IPS-15b (cell line): Measurements from ENCODE around the gene KRTDAP.
"Not testable (repeated sequence)": the region's sequence is repeated elsewhere in the genome, so short reads cannot be mapped to it uniquely, and the experiment has no call there.

Source experiments
- H3K27me3 ChIP-seq: one replicate; pipeline ENCODE4 v1.6.1; 2013; ENCODE audit warnings: low read length; ENCODE audit not compliant: control insufficient read depth, insufficient read depth
- H3K36me3 ChIP-seq: one replicate; pipeline ENCODE4 v1.6.1; 2013; ENCODE audit warnings: low read length; ENCODE audit not compliant: control insufficient read depth, insufficient read depth
- H3K4me1 ChIP-seq: one replicate; pipeline ENCODE4 v1.6.1; 2013; ENCODE audit warnings: mild to moderate bottlenecking, low read length; ENCODE audit not compliant: control insufficient read depth, insufficient read depth
- H3K4me3 ChIP-seq: one replicate; pipeline ENCODE4 v1.5.1; 2013; ENCODE audit warnings: low read depth, low read length
- H3K9ac ChIP-seq: one replicate; pipeline ENCODE4 v1.6.1; 2013; ENCODE audit warnings: low read depth, mild to moderate bottlenecking, low read length
- H3K9me3 ChIP-seq: one replicate; pipeline ENCODE4 v1.6.1; 2013; ENCODE audit warnings: mild to moderate bottlenecking, low read length; ENCODE audit not compliant: control insufficient read depth, insufficient read depth

The KRTDAP gene

DNA sequence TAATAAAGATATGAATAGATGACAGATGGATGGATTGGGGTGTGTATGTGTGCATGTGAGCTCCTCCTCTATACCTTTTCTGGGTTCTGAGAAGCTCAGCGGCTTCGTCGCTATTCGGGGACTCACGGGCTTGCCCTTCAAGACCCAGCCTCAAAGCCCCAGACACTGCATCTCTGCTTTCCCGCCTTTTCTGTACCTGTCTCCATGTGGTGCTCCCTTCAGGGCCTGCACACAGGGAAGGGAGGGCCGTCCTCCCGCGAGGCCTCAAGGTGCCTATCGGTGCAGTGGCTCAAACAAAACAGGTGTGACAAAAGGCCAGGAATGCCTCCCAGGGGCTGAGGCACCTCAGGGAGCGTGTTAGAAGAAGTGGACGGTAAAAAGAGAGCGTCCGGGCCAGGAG lies 16.2 kb downstream of the KRTDAP start:
- Histone ChIP-seq H3K4me1 (peaks cover 4% of the 10 kb centered on the region), H3K36me3 (no peaks in the 10 kb centered on the region), H3K9ac (no peak overlapping the region), H3K27me3 (no peaks in the 10 kb centered on the region), H3K4me3 (no peak overlapping the region), H3K9me3 (no peaks in the 10 kb centered on the region)

DNA sequence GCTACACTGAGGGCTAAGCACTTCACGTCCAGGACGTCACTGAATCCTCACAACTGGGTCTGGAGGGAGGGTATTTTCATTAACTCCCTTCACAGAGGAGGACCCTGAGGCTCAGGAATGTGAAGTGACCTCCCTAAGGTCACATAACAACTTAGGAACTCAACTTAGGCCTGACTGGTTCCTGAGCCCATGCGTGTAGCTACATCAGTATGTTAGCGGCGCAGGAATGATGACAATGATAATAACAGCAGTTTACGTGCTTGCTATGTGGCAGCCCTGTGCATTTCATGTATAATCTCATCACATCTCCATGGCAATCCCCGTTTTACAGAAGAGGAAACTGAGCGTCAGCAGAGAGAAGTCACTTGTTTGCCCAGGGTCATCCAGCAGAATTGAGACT lies 18.3 kb downstream of the KRTDAP start:
- Histone ChIP-seq H3K9ac (no peak overlapping the region), H3K36me3 (no peaks in the 10 kb centered on the region), H3K27me3 (no peaks in the 10 kb centered on the region), H3K9me3 (no peaks in the 10 kb centered on the region), H3K4me1 (peaks cover 4% of the 10 kb centered on the region), H3K4me3 (no peak overlapping the region)

DNA sequence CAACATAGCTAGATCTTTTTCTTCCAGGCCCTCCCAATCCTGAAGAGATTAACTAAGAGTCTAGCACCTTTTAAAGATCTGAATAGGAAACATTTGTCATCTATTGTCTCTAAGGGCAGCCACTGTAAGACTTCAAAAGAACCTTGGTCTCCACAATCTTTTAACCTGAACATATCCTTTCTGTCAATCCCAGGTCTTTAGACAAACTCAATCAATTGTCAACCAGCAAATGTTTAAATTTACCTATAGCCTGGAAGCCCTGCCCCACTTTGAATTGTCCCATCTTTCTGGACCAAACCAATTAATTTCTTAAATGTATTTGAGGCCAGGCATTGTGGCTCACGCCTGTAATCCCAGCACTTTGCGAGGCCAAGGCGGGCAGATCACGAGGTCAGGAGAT lies 19.2 kb downstream of the KRTDAP start:
- not testable (repeated sequence) for H3K9me3 ChIP-seq, H3K27me3 ChIP-seq, H3K9ac ChIP-seq, H3K4me1 ChIP-seq, H3K36me3 ChIP-seq, H3K4me3 ChIP-seq

DNA sequence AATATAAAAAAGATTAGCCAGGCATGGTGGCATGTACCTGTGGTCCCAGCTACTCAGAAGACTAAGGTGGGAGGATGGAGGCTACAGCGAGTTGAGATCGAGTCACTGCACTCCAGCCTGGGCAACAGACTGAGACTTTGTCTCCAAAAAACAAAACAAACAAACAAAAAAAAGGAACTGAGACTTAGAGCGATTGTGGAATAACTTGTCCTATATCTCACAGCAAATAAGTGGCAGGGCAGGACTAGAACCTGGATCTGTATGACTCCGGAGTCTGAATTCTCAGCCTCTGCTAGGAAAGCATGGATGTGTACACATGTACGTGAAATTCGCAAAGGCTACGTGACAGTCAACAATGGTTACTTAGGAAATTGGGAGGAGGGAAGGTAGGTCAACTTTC lies 20.1 kb downstream of the KRTDAP start:
- Histone ChIP-seq H3K27me3 (no peaks in the 10 kb centered on the region), H3K4me1 (peaks cover 4% of the 10 kb centered on the region), H3K9ac (no peak overlapping the region), H3K4me3 (no peak overlapping the region), H3K9me3 (no peaks in the 10 kb centered on the region), H3K36me3 (no peaks in the 10 kb centered on the region)

DNA sequence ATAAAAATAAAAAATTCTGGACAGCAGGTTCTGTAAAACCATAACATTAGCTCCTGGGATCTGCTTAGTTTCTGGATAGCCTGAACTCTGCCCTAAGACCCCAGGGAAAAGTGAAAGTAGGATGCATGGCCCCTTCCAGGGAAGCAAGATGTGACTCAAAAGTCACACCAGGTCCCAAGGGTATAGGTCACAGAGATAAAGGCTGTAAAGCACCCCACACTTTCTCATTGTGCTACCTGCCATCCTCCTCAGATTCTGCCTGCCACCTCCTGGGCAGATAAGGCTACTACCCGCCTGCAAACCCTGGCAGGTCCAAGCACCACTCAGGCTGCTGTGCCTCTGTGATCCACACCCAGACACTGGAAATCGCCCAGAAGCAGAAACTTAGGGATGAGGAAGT lies 21.6 kb downstream of the KRTDAP start:
- Histone ChIP-seq H3K27me3 (no peaks in the 10 kb centered on the region), H3K4me1 (peaks cover 4% of the 10 kb centered on the region), H3K4me3 (no peak overlapping the region), H3K9ac (no peak overlapping the region), H3K36me3 (no peaks in the 10 kb centered on the region), H3K9me3 (no peaks in the 10 kb centered on the region)

DNA sequence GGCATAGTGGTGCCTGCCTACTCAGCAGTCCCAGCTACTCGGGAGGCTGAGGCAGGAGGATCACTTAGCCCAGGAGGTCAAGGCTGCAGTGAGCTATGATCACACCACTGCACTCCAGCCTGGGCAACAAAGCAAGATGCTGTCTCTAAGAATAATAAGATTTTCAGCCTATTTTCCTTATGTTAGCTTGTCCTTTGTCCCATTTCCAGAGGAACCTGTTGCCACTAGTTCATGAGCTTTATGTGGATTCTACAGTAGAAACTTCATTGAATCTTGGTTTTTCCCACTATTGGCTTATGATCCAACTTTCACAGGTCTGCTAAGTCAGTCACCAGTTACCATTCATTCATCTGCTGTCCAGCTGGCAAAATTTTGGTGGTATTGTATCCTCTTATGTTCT lies 24.0 kb downstream of the KRTDAP start:
- Histone ChIP-seq H3K9me3 (no peaks in the 10 kb centered on the region), H3K4me3 (no peak overlapping the region), H3K27me3 (no peaks in the 10 kb centered on the region), H3K4me1 (peaks cover 4% of the 10 kb centered on the region), H3K36me3 (no peaks in the 10 kb centered on the region), H3K9ac (no peak overlapping the region)

DNA sequence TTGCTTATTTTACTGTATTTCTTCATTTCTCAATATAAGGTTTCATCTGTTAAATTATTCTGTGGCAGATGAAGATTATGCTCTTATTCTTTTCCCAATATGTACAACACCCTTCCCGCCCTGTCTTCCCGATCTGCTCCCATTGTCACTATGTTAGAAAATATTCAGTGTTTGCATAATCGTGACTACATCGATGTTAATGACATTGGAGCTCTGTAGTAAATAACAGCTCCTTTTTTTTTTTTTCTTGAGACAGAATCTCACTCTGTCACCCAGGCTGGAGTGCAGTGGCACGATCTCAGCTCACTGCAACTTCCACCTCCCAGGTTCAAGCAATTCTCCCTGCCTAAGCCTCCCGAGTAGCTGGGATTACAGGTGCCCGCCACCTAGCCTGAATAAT lies 27.3 kb downstream of the KRTDAP start:
- not testable (repeated sequence) for H3K9ac ChIP-seq, H3K4me1 ChIP-seq

DNA sequence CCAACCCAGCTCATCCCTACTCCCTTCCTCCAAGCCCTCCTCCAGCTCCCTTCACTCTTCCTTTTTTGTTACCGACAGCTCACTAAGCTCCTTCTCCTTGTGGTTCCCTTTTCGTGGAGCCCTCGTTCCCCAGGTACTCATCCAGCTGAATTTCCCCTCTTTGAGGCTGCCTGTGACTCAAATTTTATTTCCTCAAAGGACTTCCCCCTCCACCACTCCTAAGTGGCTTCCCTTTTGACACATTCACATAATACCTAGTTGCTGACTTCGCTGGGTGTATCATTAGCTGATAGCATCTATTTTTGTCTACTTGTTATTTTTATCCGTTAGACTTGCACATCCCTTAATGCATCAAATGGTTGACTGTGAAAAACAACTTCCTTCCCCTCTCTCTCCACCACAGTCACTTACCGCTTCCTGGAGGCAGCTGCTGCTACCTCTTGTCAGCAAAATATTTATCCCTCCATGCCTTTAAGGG lies 27.7 kb downstream of the KRTDAP start:
- Histone ChIP-seq H3K27me3 (no peaks in the 10 kb centered on the region), H3K4me3 (no peak overlapping the region), H3K36me3 (no peaks in the 10 kb centered on the region), H3K9ac (no peak overlapping the region), H3K9me3 (no peaks in the 10 kb centered on the region), H3K4me1 (no peaks in the 10 kb centered on the region)

More for the DNA sequence above, 27.3 kb downstream of the KRTDAP start:
- not testable (repeated sequence) for H3K4me3 ChIP-seq, H3K9me3 ChIP-seq, H3K36me3 ChIP-seq, H3K27me3 ChIP-seq

DNA sequence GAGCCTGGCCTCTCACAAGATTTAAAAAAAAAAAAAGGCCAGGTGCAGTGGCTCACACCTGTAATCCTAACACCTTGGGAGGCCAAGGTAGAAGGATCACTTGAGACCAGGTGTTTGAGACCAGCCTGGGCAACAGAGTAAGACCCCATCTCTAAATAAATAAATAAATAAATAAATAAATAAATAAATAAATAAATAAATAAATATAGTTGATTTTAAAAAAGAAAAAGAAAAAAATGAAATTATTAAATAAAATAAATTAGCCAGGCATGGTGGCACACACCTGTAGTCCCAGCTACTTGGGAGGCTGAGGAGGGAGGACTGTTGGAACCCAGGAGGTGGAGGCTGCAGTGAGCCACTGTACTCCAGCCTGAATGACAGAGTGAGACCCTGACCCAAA lies 28.5 kb downstream of the KRTDAP start:
- H3K4me3 ChIP-seq, H3K36me3 ChIP-seq, H3K9me3 ChIP-seq, H3K27me3 ChIP-seq, H3K9ac ChIP-seq, H3K4me1 ChIP-seq: not testable (repeated sequence)

DNA sequence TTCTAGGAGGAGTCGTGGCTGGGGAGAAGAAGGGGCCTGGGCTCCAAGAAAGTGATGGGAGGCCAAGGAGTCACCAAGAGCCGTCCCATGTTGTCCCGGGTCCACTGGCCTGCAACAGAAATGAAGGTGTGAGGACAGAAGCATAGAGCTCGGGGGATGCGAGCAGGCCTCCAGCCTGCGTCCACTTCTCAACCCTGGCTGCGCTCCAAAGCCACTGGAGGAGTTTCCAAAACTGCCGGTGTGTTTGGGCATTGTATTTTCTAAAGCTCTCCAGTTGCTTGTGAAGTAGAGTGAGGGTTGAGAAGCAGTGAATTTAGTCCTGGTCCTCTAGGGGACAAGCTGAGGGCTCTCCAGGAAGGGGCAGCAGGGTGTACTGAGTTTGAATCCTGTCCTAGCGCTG lies 29.2 kb downstream of the KRTDAP start:
- no peaks in the 10 kb centered on the region for H3K27me3 ChIP-seq
- no peaks in the 10 kb centered on the region for H3K9me3 ChIP-seq
- H3K36me3 ChIP-seq = no peaks in the 10 kb centered on the region
- no peak overlapping the region for H3K9ac ChIP-seq
- no peak overlapping the region for H3K4me3 ChIP-seq
- no peaks in the 10 kb centered on the region for H3K4me1 ChIP-seq

DNA sequence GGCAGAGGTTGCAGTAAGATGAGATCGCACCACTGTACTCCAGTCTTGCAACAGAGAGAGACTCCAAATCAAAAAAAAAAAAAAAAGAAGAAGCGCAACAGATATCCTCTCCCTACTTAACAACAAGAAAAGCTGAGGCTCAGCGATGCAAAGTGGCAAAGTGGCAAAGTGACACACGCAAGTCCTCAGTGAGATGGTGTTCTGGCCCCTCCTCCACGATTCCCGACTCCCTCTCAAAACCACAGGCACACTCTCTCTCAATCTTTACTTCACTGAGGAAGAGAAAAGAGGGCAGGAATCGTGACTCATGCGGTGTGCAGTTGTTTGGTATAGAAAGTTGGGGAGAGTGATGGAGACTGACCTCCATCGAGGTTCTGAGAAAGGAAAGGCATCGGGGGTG lies 29.7 kb downstream of the KRTDAP start:
- Histone ChIP-seq H3K4me1 (no peaks in the 10 kb centered on the region), H3K9me3 (no peaks in the 10 kb centered on the region), H3K27me3 (no peaks in the 10 kb centered on the region), H3K36me3 (no peaks in the 10 kb centered on the region), H3K4me3 (no peak overlapping the region), H3K9ac (no peak overlapping the region)

DNA sequence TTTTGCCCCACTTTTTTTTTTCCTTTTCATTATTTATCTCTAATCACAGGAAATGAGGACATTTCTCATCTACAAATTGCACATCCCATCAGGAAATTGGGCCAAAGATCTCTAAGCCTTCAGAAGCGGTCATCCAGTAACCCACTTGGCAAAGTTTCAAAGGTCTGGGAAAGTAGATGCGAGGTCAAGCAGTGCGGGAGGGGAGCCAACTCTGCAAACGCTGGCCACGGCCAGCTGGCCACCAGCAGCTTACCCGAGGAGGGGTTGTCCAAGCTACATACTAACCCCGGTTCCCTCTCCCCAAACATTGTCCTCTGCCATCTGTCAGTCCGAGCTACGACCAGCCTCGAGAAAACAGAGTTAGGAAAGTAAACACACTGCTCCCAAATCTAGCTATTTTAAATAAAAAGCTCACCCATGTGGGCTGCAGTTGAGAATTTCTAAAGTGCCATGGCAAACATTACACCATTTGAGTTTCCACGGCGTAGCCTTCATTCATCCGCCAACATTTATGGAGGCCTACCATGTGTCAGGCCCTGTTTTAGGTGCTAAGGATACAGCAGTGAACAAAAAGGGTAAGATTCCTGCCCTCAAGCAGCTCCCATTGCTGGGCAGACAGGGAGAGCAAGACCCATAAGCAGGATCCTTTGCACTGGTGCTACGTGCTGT lies 30.7 kb downstream of the KRTDAP start:
- no peak overlapping the region for H3K4me3 ChIP-seq
- H3K27me3 ChIP-seq = no peaks in the 10 kb centered on the region
- no peaks in the 10 kb centered on the region for H3K9me3 ChIP-seq
- no peaks in the 10 kb centered on the region for H3K4me1 ChIP-seq
- H3K36me3 ChIP-seq = no peaks in the 10 kb centered on the region
- H3K9ac ChIP-seq = no peak overlapping the region
